A673 (cell line): ENCODE results near the gene WDPCP. TPM values are rescaled to one million over a fixed set of nuclear protein-coding genes. Genes with fewer than 3 reads are reported as not detected.
"Not testable (repeated sequence)": the region's sequence is repeated elsewhere in the genome, so short reads cannot be mapped to it uniquely, and the experiment has no call there.

Experiments used
- BruUV-seq: library from RNA; stranded (reverse); fragments of 400-500 nt; replicated peaks from 2 replicates; lab custom pipeline; 2021; lab: Mats Ljungman, UMichigan
- CTCF ChIA-PET: fragments of 300-600 bp; sonication (Branson Sonifier 250); formaldehyde crosslinking; loops from one replicate; lab custom pipeline; 2022; ENCODE audit warnings: antibody characterized with exemption; lab: Charles Lee
- POLR2A ChIA-PET: fragments of 300-600 bp; sonication (Branson Sonifier 250); formaldehyde crosslinking; loops from one replicate; lab custom pipeline; 2022; ENCODE audit warnings: antibody characterized with exemption; ENCODE audit not compliant: low non-redundant PET; lab: Charles Lee
- DNase-seq: peaks from one replicate; pipeline ENCODE4 v3.0.0-alpha.2; 2015; ENCODE audit warnings: low spot score
- H3K27ac ChIP-seq: fragments of 200-600 bp; sonication (generic); 2 replicates; pipeline ENCODE4 v1.5.1; 2016; ENCODE audit warnings: mixed run types, low read depth, mild to moderate bottlenecking, mixed read lengths, antibody characterized with exemption, low read length; ENCODE audit not compliant: poor library complexity, severe bottlenecking
- H3K27me3 ChIP-seq: fragments of 200-600 bp; sonication (generic); replicated peaks from 2 replicates; pipeline ENCODE4 v1.6.1; 2017; ENCODE audit warnings: mixed run types, low read depth, mild to moderate bottlenecking, mixed read lengths, antibody characterized with exemption, low read length; ENCODE audit not compliant: insufficient read depth, poor library complexity
- H3K36me3 ChIP-seq: fragments of 200-600 bp; sonication (generic); 2 replicates; pipeline ENCODE4 v1.6.1; 2016; ENCODE audit warnings: mixed run types, mild to moderate bottlenecking, mixed read lengths, antibody characterized with exemption, low read length; ENCODE audit not compliant: insufficient read depth, poor library complexity, severe bottlenecking
- H3K4me1 ChIP-seq: fragments of 200-600 bp; sonication (generic); 2 replicates; pipeline ENCODE4 v1.6.1; 2017; ENCODE audit warnings: mixed run types, mild to moderate bottlenecking, mixed read lengths, antibody characterized with exemption, low read length; ENCODE audit not compliant: insufficient read depth, poor library complexity, severe bottlenecking
- H3K4me3 ChIP-seq: fragments of 200-600 bp; sonication (generic); 2 replicates; pipeline ENCODE4 v1.5.1; 2016; ENCODE audit warnings: low read depth, mixed run types, mild to moderate bottlenecking, mixed read lengths, low read length; ENCODE audit not compliant: poor library complexity, severe bottlenecking
- H3K9me3 ChIP-seq: fragments of 200-600 bp; sonication (generic); 2 replicates; pipeline ENCODE4 v1.6.1; 2016; ENCODE audit warnings: mixed run types, low read depth, mild to moderate bottlenecking, mixed read lengths, antibody characterized with exemption, low read length; ENCODE audit not compliant: poor library complexity, severe bottlenecking
- EZH2 ChIP-seq: fragments of 200-600 bp; sonication (generic); IDR thresholded peaks from 2 replicates; pipeline ENCODE4 v1.6.1; 2017; ENCODE audit warnings: borderline replicate concordance, low read depth, mild to moderate bottlenecking, mixed read lengths, antibody characterized with exemption, low read length; ENCODE audit not compliant: poor library complexity, severe bottlenecking
- intact Hi-C: fragments of 100-400 bp; cut with micrococcal nuclease; formaldehyde crosslinking; loops from one replicate; pipeline ENCODE4 v1.10.0; 2022; ENCODE audit not compliant: unreplicated experiment
- total RNA-seq: library from RNA; stranded (reverse); gene quantifications from 2 replicates; pipeline ENCODE4 v1.2.3, GENCODE V29; 2021
- TF ChIP-seq, protein P1 (sequence below): fragments of 300-800, 200-600 bp; sonication (generic); conservative IDR thresholded peaks from 2 replicates; pipeline ENCODE4 v1.5.1; 2017; ENCODE audit warnings: low read depth, mild to moderate bottlenecking, antibody characterized with exemption, low read length, moderate library complexity, mixed read lengths

WDPCP gene
- total RNA-seq, 1 experiment from 2014 or later = 7.9 TPM

DNA sequence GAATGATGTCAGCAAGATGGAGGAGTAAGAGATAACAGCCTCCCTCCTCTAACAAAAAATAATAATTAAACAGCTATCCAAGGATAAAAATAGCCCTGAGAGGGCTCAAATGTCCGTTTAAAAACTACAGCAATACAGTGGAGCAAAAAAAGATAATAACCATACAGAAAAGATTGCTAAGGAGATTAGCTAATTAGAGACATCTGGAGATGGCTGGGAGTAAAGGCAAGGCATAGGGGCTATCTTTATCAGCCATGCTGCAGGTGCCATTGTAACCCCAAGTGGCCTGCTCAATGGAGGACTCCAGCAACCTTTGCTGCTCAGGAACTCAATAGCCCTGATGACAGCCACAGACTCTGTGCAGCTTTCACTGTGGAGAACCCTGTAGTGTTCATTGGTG lies 43.2 kb upstream of the WDPCP start:
- BruUV-seq = no TSS peak
- Histone ChIP-seq H3K27ac (no peak overlapping the region), H3K27me3 (no peaks in the 10 kb centered on the region), H3K4me1 (no peaks in the 10 kb centered on the region), H3K4me3 (no peak overlapping the region), H3K36me3 (no peaks in the 10 kb centered on the region), H3K9me3 (peaks cover 15% of the 10 kb centered on the region)
- POLR2A ChIA-PET = no interaction called here
- TF ChIP-seq, protein P1, sequence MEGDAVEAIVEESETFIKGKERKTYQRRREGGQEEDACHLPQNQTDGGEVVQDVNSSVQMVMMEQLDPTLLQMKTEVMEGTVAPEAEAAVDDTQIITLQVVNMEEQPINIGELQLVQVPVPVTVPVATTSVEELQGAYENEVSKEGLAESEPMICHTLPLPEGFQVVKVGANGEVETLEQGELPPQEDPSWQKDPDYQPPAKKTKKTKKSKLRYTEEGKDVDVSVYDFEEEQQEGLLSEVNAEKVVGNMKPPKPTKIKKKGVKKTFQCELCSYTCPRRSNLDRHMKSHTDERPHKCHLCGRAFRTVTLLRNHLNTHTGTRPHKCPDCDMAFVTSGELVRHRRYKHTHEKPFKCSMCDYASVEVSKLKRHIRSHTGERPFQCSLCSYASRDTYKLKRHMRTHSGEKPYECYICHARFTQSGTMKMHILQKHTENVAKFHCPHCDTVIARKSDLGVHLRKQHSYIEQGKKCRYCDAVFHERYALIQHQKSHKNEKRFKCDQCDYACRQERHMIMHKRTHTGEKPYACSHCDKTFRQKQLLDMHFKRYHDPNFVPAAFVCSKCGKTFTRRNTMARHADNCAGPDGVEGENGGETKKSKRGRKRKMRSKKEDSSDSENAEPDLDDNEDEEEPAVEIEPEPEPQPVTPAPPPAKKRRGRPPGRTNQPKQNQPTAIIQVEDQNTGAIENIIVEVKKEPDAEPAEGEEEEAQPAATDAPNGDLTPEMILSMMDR = no peak
- no peak for TF ChIP-seq EZH2
- intact Hi-C loops = no loop called here
- CTCF ChIA-PET = no interaction called here
- DNase-seq = no peak

DNA sequence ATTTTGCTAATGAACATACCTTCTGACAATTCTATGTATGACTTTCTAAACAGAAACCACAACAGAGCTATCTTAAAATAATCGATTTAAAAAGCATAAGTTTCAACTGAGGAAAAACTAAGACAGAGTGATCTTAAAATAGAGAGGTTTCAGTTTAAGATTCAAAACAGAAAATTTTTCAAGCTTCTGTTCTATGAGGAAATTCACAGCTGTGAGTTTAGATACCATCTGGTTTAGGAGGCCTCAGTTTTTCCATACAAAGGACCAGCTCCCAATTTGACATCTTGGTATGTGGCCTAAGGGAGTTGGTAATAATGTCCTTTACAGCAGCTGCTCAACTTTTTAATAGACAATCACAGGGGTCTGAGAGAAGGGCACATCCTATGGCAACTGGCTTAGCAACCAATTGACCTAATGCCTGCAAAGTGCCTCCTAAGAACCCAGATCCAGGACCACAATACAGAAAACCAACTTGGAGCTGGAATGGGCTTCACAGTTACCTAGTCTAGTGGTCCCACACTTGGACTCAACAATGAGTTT lies 40.2 kb upstream of the WDPCP start:
- H3K9me3 ChIP-seq = peaks cover 15% of the 10 kb centered on the region
- no peak overlapping the region for H3K4me3 ChIP-seq
- H3K27me3 ChIP-seq = no peaks in the 10 kb centered on the region
- H3K27ac ChIP-seq = no peak overlapping the region
- DNase-seq = no peak
- BruUV-seq = no TSS peak
- no peak for TF ChIP-seq EZH2
- TF ChIP-seq, protein P1 = no peak
- H3K36me3 ChIP-seq = no peaks in the 10 kb centered on the region
- CTCF ChIA-PET = no interaction called here
- intact Hi-C loops = no loop called here
- no peaks in the 10 kb centered on the region for H3K4me1 ChIP-seq
- POLR2A ChIA-PET = no interaction called here

DNA sequence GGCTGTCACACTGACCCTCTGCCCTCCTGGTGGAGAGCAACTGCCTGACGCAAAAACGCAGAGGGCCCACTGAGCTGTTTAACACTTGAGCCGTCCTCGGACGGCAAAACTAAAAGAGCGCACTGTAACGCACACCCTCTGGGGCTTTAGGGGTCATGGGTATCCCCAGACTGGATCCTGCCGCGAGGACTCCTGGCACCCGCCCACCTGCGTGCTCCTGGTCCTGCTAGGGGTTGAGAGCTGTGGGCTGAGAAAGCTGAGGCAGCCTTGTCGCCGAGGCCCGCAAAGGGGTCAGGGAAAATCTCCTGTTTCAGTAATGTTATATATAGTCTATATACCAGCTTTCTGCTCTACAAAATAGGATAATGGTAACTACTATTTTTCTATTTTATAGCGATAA lies 39.6 kb upstream of the WDPCP start:
- no peaks in the 10 kb centered on the region for H3K4me1 ChIP-seq
- H3K4me3 ChIP-seq = no peak overlapping the region
- intact Hi-C loops = no loop called here
- H3K27ac ChIP-seq = no peak overlapping the region
- POLR2A ChIA-PET = no interaction called here
- H3K36me3 ChIP-seq = no peaks in the 10 kb centered on the region
- H3K9me3 ChIP-seq = peaks cover 10% of the 10 kb centered on the region
- BruUV-seq = no TSS peak
- no peak for TF ChIP-seq EZH2
- TF ChIP-seq, protein P1 = no peak
- no peak for DNase-seq
- CTCF ChIA-PET = no interaction called here
- no peaks in the 10 kb centered on the region for H3K27me3 ChIP-seq

DNA sequence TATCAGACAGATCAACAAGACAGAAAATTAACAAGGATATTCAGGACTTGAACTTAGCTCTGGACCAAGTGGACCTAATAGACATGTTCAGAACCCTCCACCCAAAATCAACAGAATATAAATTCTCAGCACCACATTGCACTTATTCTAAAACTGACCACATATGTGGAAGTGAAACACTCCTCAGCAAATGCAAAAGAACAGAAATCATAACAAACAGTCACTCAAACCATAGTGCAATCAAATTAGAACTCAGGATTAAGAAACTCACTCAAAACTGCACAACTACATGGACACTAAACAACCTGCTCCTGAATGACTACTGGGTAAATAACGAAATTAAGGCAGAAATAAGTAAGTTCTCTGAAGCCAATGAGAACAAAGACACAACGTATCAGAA lies 35.5 kb upstream of the WDPCP start:
- H3K27ac ChIP-seq, H3K4me3 ChIP-seq, DNase-seq, intact Hi-C loops, H3K36me3 ChIP-seq, BruUV-seq, H3K27me3 ChIP-seq, H3K9me3 ChIP-seq, H3K4me1 ChIP-seq, POLR2A ChIA-PET: not testable (repeated sequence)
- CTCF ChIA-PET = interaction anchor here (0.6 kb wide), 1 partner anchor 68 kb away, joined by 4 read pairs; no protein-coding TSS in a partner anchor
